VCaP (cell line): ENCODE measurements around the gene NFKBIE.
"Not testable (repeated sequence)": the region's sequence is repeated elsewhere in the genome, so short reads cannot be mapped to it uniquely, and the experiment has no call there.

Source experiments
- H3K27ac ChIP-seq: fragments of 450-650 bp; 2 replicates; pipeline ENCODE4 v1.5.1; 2017
- TF ChIP-seq, protein P1 (sequence below): fragments of 450-650 bp; conservative IDR thresholded peaks from 2 replicates; pipeline ENCODE4 v1.5.1; 2017; ENCODE audit warnings: mild to moderate bottlenecking, moderate library complexity

Gene NFKBIE, protein sequence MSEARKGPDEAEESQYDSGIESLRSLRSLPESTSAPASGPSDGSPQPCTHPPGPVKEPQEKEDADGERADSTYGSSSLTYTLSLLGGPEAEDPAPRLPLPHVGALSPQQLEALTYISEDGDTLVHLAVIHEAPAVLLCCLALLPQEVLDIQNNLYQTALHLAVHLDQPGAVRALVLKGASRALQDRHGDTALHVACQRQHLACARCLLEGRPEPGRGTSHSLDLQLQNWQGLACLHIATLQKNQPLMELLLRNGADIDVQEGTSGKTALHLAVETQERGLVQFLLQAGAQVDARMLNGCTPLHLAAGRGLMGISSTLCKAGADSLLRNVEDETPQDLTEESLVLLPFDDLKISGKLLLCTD

DNA sequence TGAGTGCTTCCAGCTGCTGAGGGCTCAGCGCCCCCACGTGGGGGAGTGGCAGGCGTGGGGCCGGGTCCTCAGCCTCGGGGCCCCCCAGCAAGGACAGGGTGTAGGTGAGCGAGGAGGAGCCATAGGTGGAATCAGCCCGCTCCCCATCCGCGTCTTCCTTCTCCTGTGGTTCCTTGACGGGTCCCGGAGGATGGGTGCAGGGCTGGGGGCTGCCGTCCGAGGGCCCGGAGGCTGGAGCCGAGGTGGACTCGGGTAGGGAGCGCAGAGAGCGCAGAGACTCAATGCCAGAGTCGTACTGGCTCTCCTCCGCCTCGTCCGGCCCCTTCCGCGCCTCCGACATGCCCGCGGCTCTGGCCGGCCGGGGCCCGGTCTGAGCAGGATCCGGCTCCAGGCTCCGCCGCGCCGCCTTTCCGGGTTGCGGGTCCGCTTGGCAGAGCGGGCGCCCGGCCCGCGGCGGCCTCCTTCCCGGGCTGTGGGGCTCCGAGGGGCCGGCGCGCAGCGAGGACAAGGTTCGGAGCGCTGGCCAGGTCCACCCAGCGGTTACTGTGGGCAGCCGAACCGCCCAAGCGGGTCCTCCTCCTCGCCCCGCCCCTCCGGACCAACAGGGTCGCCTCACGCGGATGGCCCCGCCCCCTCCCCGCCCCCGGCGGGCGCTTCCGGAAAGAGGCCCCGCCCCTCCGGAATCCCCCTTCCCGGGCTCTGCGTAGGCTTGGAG is at the start of gene NFKBIE:
NFKBIE (minus strand) TSS at position 545 of the 715 bp plus-strand sequence; CDS start at position 340, 205 bp downstream.
- TF ChIP-seq, protein P1, sequence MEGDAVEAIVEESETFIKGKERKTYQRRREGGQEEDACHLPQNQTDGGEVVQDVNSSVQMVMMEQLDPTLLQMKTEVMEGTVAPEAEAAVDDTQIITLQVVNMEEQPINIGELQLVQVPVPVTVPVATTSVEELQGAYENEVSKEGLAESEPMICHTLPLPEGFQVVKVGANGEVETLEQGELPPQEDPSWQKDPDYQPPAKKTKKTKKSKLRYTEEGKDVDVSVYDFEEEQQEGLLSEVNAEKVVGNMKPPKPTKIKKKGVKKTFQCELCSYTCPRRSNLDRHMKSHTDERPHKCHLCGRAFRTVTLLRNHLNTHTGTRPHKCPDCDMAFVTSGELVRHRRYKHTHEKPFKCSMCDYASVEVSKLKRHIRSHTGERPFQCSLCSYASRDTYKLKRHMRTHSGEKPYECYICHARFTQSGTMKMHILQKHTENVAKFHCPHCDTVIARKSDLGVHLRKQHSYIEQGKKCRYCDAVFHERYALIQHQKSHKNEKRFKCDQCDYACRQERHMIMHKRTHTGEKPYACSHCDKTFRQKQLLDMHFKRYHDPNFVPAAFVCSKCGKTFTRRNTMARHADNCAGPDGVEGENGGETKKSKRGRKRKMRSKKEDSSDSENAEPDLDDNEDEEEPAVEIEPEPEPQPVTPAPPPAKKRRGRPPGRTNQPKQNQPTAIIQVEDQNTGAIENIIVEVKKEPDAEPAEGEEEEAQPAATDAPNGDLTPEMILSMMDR, result peak; percentile 66
- H3K27ac ChIP-seq, result peak within 1 kb of the TSS; percentile 85

DNA sequence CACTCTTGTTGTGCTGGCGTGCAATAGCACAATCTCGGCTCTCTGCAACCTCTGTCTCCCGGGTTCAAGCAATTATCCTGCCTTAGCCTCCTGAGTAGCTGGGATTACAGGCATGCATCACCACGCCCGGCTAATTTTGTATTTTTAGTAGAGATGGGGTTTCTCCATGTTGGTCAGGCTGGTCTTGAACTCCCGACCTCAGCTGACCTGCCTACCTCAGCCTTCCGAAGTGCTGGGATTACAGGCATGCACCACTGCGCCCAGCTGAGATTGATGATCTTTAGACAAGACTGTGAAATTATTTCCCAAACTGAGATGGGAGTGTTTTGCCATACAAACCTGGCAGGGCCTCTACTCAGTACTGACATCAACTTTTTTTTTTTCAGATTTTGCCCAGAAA is 49.3 kb upstream of the NFKBIE start:
- H3K27ac ChIP-seq, result not testable (repeated sequence)

DNA sequence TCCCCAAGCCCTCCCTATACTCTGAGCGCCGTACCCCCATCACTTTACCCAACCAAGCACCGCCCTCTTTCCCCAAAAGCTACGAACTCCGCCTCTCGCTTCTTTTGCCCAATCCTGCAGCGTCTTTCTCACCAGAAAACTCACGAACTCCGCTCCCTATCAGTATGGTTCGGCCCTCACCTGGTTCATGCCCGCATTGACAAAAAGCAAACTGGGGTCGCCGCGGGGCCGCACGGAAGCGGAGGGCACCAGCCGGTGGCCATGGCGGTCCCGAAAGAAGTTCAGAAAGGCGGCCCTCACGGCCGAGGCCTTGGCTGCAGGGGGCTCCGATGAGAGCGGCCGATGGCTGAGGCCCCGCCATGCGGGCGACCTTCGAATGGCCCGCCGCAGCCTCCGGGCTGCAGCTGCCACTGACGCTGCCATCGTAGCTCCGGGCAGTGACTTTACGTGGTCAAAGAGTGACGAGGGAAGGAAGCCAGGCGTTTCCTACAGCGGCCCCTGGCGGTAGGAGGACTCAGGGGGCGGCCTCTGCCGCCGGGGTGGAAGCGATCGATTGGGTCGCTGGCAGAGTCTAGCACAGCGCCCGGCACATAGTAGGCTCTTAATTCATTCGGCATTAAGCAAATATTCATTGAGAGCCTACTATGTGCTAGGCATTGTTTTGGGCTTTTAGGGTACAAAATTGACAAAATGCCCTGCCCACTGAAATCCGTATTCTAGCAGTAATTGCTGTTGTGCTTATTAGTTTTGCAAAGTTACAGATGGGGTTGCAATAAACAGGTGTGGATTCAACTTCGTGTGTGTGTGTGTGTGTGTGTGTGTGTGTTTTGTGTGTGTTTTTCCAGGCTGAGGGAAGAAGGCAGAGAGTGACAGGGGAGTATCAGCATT is 47.8 kb upstream of the NFKBIE start, which contains the start of gene AARS2:
AARS2 (minus strand) TSS at position 447 of the 888 bp plus-strand sequence; CDS start at position 423, 24 bp downstream.
- TF ChIP-seq, protein P1, result peak; percentile 100
- H3K27ac ChIP-seq, result peak within 1 kb of the TSS; percentile 83

DNA sequence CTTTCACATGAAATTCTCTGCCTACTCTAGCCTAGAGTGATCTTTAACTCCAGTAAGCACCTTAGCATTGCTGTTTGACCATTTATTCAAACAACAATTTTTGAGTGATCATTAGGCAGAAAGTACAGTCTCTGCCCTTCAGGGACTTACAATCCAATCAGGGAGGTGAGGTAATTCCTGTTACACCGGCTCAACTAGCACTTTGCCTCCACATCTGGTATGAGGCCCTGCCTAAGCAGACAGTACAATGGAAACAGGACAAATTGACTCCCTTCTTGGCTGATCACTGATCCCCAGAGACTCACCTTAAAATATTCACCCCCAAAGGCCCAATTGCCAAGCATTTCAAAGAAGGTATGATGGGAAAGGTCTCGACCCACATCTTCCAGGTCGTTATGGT is 46.4 kb upstream of the NFKBIE start:
- TF ChIP-seq, protein P1, result no peak
- no peak overlapping the region for H3K27ac ChIP-seq

DNA sequence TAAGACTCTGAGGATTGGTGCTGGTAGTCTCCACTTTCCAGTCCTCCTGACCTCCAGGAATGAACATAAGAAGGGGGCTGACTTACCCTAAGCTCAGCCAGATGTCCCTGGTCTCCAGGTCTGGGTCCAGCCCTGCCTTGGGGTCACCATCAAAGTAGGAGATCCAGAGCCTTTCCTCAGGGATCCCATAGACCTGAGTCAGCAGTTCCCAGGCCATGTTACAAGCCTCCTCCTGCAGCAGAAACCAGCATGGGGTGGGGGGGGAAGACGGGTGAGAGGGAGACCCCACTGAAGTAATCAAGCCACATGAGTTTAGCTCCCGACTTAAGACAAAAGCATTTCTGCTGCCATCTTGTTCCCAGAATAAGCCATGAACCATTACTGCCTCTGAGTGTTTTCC is 46.0 kb upstream of the NFKBIE start:
- H3K27ac ChIP-seq, result no peak overlapping the region
- TF ChIP-seq, protein P1, result no peak

DNA sequence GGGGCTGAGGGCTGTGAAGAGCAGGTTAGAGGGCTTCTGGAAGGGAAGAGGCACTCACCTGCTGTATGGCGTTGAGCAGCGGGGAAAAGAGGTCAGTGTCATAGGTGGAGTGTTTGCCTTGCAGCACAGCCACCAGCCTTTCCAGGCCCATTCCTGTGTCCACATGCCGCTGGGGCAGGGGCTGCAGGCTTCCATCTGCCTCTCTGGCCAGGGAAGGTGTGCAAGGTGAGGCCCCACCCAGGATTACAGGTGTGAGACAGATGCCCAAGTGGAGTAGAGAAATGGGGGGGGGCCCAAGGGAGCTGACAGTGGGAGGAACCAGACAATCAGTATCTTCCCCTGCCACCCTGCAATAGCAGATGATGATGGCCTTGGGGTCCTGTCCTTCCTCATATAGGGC is 44.9 kb upstream of the NFKBIE start:
- TF ChIP-seq, protein P1, result no peak
- H3K27ac ChIP-seq, result no peak overlapping the region

DNA sequence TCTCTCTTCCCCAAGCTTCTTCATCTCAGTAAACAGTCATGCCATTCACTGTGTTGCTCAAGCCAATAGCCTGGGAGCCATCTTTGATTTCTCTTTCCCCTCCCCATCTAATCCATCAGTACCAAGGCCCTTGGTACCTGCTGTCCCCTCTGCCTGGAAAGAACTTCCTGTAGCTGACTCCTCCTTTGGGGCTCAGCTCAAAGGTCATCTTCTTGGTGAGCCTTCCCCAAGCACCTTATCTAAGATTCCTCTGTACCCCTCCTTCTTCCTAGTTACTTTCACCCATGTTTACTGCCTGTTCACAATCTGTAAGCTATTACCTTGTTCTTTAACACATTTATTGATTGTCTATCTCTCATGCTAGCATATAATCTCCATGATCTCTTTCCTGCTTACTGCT is 44.3 kb upstream of the NFKBIE start:
- TF ChIP-seq, protein P1, result no peak
- H3K27ac ChIP-seq, result no peak overlapping the region
